Measurements from ENCODE around the gene RNF115. TPM values are rescaled to one million over a fixed set of nuclear protein-coding genes. Genes with fewer than 3 reads are reported as not detected.

Gene RNF115
- total RNA-seq, 1 experiment from 2014 or later: 15.2 TPM

GRCh38 chr1:145858238-145858900, 34.5 kb upstream of the RNF115 start:
- H3F3A ChIP-seq (ENCODE audit: low read length, unreplicated experiment): no peaks in the 10 kb centered on the region
- peaks cover 28% of the 10 kb centered on the region; the same call in 1 of the 2 replicates for H3K36me3 ChIP-seq (ENCODE audit: low read depth, low read length)
- peak overlapping the region; percentile 79 for H3K4me3 ChIP-seq (ENCODE audit: low read length)
- H3K9me2 ChIP-seq (replicated peaks; ENCODE audit: low read length): no peaks in the 10 kb centered on the region
- POLR2A ChIA-PET (ENCODE audit: unreplicated experiment): interaction anchor here (0.6 to 1.8 kb wide), 8 partner anchors 12 to 578 kb away, joined by 3 to 9 read pairs (median 4); partner anchors contain the start of genes LIX1L and RBM8A
- peak overlapping the region; percentile 93 for H2AFZ ChIP-seq (ENCODE audit: low read length)
- no peaks in the 10 kb centered on the region for H3K27me3 ChIP-seq (ENCODE audit: low read length)
- TF ChIP-seq, protein P1, sequence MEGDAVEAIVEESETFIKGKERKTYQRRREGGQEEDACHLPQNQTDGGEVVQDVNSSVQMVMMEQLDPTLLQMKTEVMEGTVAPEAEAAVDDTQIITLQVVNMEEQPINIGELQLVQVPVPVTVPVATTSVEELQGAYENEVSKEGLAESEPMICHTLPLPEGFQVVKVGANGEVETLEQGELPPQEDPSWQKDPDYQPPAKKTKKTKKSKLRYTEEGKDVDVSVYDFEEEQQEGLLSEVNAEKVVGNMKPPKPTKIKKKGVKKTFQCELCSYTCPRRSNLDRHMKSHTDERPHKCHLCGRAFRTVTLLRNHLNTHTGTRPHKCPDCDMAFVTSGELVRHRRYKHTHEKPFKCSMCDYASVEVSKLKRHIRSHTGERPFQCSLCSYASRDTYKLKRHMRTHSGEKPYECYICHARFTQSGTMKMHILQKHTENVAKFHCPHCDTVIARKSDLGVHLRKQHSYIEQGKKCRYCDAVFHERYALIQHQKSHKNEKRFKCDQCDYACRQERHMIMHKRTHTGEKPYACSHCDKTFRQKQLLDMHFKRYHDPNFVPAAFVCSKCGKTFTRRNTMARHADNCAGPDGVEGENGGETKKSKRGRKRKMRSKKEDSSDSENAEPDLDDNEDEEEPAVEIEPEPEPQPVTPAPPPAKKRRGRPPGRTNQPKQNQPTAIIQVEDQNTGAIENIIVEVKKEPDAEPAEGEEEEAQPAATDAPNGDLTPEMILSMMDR (conservative IDR thresholded peaks at IDR 0.05; ENCODE audit: low read depth, low read length): no peak
- TF ChIP-seq EZH2phosphoT487 (IDR thresholded peaks at IDR 0.05; ENCODE audit: borderline replicate concordance, low read length) (no peak), EZH2 (IDR thresholded peaks at IDR 0.05; ENCODE audit: low read length, unreplicated experiment) (no peak)
- no TSS peak for BruUV-seq (replicated peaks)
- no peaks in the 10 kb centered on the region for H4K20me1 ChIP-seq (ENCODE audit: low read length)
- intact Hi-C loops (cut with micrococcal nuclease): loop anchor here (2.0 kb wide), 3 partner anchors 60 to 98 kb away; partner anchors contain the start of genes PEX11B and RBM8A
- no peak overlapping the region for H3K27ac ChIP-seq (ENCODE audit: low read length)
- H3K9me3 ChIP-seq (ENCODE audit: low read length): no peaks in the 10 kb centered on the region
- peaks cover 11% of the 10 kb centered on the region for H3K4me1 ChIP-seq (ENCODE audit: insufficient read depth, low read length)
- peaks cover 15% of the 10 kb centered on the region for H3K79me2 ChIP-seq (ENCODE audit: low read length)
- H3K4me2 ChIP-seq (ENCODE audit: low read length): peak overlapping the region; percentile 84
- peak; percentile 18 for ATAC-seq
- peak; percentile 47 for DNase-seq
- CTCF ChIA-PET: interaction anchor here (0.6 to 1.9 kb wide), 6 partner anchors 9 to 174 kb away, joined by 3 to 35 read pairs (median 7); partner anchors contain the start of genes ANKRD34A, NUDT17 and POLR3GL
- H3K9ac ChIP-seq (ENCODE audit: low read length): peak overlapping the region; percentile 37

GRCh38 chr1:145857170-145857569, 33.3 kb upstream of the RNF115 start:
- Histone ChIP-seq H3K9ac (ENCODE audit: low read length) (no peak overlapping the region), H3K4me2 (ENCODE audit: low read length) (no peak overlapping the region), H3F3A (ENCODE audit: low read length, unreplicated experiment) (no peaks in the 10 kb centered on the region), H3K4me1 (ENCODE audit: insufficient read depth, low read length) (peaks cover 11% of the 10 kb centered on the region), H3K9me3 (ENCODE audit: low read length) (no peaks in the 10 kb centered on the region), H3K79me2 (ENCODE audit: low read length) (peaks cover 15% of the 10 kb centered on the region), H4K20me1 (ENCODE audit: low read length) (no peaks in the 10 kb centered on the region), H3K27ac (ENCODE audit: low read length) (no peak overlapping the region), H3K36me3 (ENCODE audit: low read depth, low read length) (peaks cover 34% of the 10 kb centered on the region; the same call in 1 of the 2 replicates), H3K27me3 (ENCODE audit: low read length) (no peaks in the 10 kb centered on the region), H3K4me3 (ENCODE audit: low read length) (no peak overlapping the region), H3K9me2 (replicated peaks; ENCODE audit: low read length) (no peaks in the 10 kb centered on the region), H2AFZ (ENCODE audit: low read length) (no peak overlapping the region)
- ChIA-PET POLR2A (ENCODE audit: unreplicated experiment) (no interaction called here), CTCF (no interaction called here)
- DNase-seq (no peak), ATAC-seq (no peak)
- intact Hi-C loops (cut with micrococcal nuclease): no loop called here
- TF ChIP-seq EZH2phosphoT487 (IDR thresholded peaks at IDR 0.05; ENCODE audit: borderline replicate concordance, low read length) (no peak), EZH2 (IDR thresholded peaks at IDR 0.05; ENCODE audit: low read length, unreplicated experiment) (no peak)
- TF ChIP-seq, protein P1 (conservative IDR thresholded peaks at IDR 0.05; ENCODE audit: low read depth, low read length): no peak
- BruUV-seq (replicated peaks): no TSS peak

DNA sequence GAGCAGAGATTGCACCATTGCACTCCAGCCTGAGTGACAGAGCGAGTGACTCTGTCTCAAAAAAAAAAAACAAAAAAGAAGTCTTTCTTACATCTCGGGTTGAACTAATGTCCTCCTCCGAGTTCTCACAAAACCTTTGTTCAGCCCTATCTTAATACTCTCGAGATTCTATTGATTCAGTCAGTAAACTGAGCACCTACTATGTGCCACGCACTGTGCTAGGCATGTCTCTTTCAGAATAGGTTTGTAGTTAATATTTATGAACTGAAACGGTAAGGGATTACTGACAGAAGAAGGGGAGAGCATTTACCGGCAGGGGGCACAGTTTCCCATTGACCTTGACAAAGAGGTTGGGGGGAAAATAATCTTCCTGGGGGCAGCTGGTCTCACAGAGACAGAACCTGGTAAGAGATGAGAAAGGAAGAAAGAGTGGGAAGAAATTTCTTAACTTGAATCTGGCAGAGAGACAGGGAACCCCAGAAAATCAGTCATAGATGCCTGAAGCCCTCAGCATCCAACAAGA, 31.6 kb upstream of the RNF115 start:
- no peak overlapping the region for H3K4me2 ChIP-seq (ENCODE audit: low read length)
- ChIA-PET POLR2A (ENCODE audit: unreplicated experiment) (no interaction called here), CTCF (no interaction called here)
- no peak overlapping the region for H3K9ac ChIP-seq (ENCODE audit: low read length)
- BruUV-seq (replicated peaks): no TSS peak
- no peak overlapping the region for H3K4me3 ChIP-seq (ENCODE audit: low read length)
- no peaks in the 10 kb centered on the region for H4K20me1 ChIP-seq (ENCODE audit: low read length)
- H2AFZ ChIP-seq (ENCODE audit: low read length): no peak overlapping the region
- H3K4me1 ChIP-seq (ENCODE audit: insufficient read depth, low read length): peaks cover 11% of the 10 kb centered on the region
- no peak for TF ChIP-seq EZH2 (IDR thresholded peaks at IDR 0.05; ENCODE audit: low read length, unreplicated experiment)
- no peak for TF ChIP-seq EZH2phosphoT487 (IDR thresholded peaks at IDR 0.05; ENCODE audit: borderline replicate concordance, low read length)
- TF ChIP-seq, protein P1 (conservative IDR thresholded peaks at IDR 0.05; ENCODE audit: low read depth, low read length): no peak
- H3K79me2 ChIP-seq (ENCODE audit: low read length): peaks cover 15% of the 10 kb centered on the region
- DNase-seq (no peak), ATAC-seq (no peak)
- H3K27me3 ChIP-seq (ENCODE audit: low read length): no peaks in the 10 kb centered on the region
- H3F3A ChIP-seq (ENCODE audit: low read length, unreplicated experiment): no peaks in the 10 kb centered on the region
- no peak overlapping the region for H3K27ac ChIP-seq (ENCODE audit: low read length)
- intact Hi-C loops (cut with micrococcal nuclease): no loop called here
- H3K9me3 ChIP-seq (ENCODE audit: low read length): no peaks in the 10 kb centered on the region
- H3K36me3 ChIP-seq (ENCODE audit: low read depth, low read length): peaks cover 41% of the 10 kb centered on the region
- no peaks in the 10 kb centered on the region for H3K9me2 ChIP-seq (replicated peaks; ENCODE audit: low read length)

Data from PC-3 (cell line).